HEK293 (cell line): ENCODE data around the gene NDC1.

Experiments
- CTCF ChIP-seq: fragments of 450-650 bp; formaldehyde crosslinking; IDR thresholded peaks from 2 replicates; pipeline ENCODE4 v1.5.1; 2016; ENCODE audit warnings: missing biosample characterization, missing genetic modification characterization
- ZSCAN16 ChIP-seq: fragments of 450-650 bp; formaldehyde crosslinking; IDR thresholded peaks from 2 replicates; pipeline ENCODE4 v1.5.1; 2016; ENCODE audit warnings: missing biosample characterization, missing genetic modification characterization

- no peak for TF ChIP-seq ZSCAN16 (tag by site-specific recombination)
- TF ChIP-seq CTCF (tag by site-specific recombination), result no peak
Measured at GRCh38 chr1:53730224-53730865, 107.8 kb downstream of the NDC1 start.
